Activated T-helper 1 cell treated with anti-CD3 and anti-CD28 coated beads, Interleukin-12 subunit alpha, Interleukin-12 subunit beta, Interleukin-2, Interleukin-4 antibody, amounts not matched to agents 30 ng/mL and 10 ng/mL and 1 ng/mL, durations not matched to agents 14 hours and 24 hours and 36 hours (primary cell): Measurements from ENCODE around the gene RNF126. TPM values are rescaled to one million over a fixed set of nuclear protein-coding genes. Genes with fewer than 3 reads are reported as not detected.
"Not testable (repeated sequence)": the region's sequence is repeated elsewhere in the genome, so short reads cannot be mapped to it uniquely, and the experiment has no call there.

Experiments
- DNase-seq: peaks from one replicate; pipeline ENCODE4 v3.0.0; 2021; ENCODE audit warnings: low spot score
- H3K27ac Mint-ChIP-seq: one replicate; pipeline ENCODE4 v1.8.0; 2021; ENCODE audit warnings: mild to moderate bottlenecking, mixed read lengths
- H3K27me3 Mint-ChIP-seq: one replicate; pipeline ENCODE4 v1.8.0; 2022; ENCODE audit warnings: mild to moderate bottlenecking, moderate library complexity, mixed read lengths; ENCODE audit not compliant: insufficient read depth
- H3K36me3 Mint-ChIP-seq: one replicate; pipeline ENCODE4 v1.8.0; 2021; ENCODE audit warnings: low read depth, mixed read lengths
- H3K4me1 Mint-ChIP-seq: one replicate; pipeline ENCODE4 v1.8.0; 2021; ENCODE audit warnings: low read depth, mixed read lengths
- H3K4me3 Mint-ChIP-seq: one replicate; pipeline ENCODE4 v1.8.0; 2021; ENCODE audit warnings: mild to moderate bottlenecking, moderate library complexity, mixed read lengths
- H3K9me3 Mint-ChIP-seq: one replicate; pipeline ENCODE4 v1.8.0; 2021; ENCODE audit warnings: mixed read lengths
- intact Hi-C: fragments of 100-400 bp; cut with micrococcal nuclease; formaldehyde crosslinking; loops from one replicate; pipeline ENCODE4 v1.15.1; 2024
- total RNA-seq: library from RNA; stranded (reverse); gene quantifications from 2 replicates; pipeline ENCODE4 v1.2.3, GENCODE V29; 2022

RNF126 gene
- total RNA-seq, 1 donor from 2014 or later: 110 TPM

GRCh38 chr19:611481-611868 lies 51.5 kb downstream of the RNF126 start:
- DNase-seq: no peak
- peaks cover 14% of the 10 kb centered on the region for H3K4me1 Mint-ChIP-seq
- peak overlapping the region; percentile 87 for H3K4me3 Mint-ChIP-seq
- no peaks in the 10 kb centered on the region for H3K27me3 Mint-ChIP-seq
- peaks cover 10% of the 10 kb centered on the region for H3K36me3 Mint-ChIP-seq
- no peaks in the 10 kb centered on the region for H3K9me3 Mint-ChIP-seq
- intact Hi-C loops: loop anchor here (1.0 to 2.0 kb wide), 4 partner anchors 22 to 69 kb away; partner anchors contain the start of genes BSG and POLRMT
- H3K27ac Mint-ChIP-seq: peak overlapping the region; percentile 98

DNA sequence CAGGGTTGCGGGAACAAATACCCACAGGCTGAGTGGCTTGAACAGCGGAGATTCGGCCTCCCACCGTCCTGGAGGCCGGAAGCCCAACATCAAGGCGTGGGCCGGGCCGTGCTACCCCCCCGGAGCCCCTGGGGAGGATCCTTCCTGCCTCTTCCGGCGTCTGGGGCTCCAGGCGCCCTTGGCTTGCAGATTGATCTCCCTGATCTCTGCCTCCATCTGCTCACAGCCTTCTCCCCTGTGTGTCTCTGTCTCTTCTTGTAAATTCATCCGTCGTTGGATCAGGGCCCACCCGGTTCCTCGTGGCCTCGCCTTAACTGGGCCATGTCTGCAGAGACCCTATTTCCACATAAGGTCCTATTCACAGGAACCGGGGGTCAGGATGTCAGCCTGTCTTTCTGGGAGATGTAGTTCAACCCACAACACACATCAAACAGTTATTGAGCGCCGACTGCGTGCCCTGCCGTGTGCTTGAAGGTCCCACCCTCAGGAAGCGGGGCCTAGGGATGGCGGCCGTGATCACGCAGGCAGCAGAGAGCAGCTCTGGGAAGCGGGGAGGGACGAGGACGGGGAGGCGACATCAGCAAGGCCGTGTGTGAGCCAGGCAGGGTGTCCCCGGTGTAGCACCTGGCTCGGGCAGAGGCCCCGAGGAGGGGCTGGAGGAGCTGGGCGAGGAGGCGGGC lies 52.1 kb downstream of the RNF126 start:
- H3K4me1 Mint-ChIP-seq: peaks cover 14% of the 10 kb centered on the region

DNA sequence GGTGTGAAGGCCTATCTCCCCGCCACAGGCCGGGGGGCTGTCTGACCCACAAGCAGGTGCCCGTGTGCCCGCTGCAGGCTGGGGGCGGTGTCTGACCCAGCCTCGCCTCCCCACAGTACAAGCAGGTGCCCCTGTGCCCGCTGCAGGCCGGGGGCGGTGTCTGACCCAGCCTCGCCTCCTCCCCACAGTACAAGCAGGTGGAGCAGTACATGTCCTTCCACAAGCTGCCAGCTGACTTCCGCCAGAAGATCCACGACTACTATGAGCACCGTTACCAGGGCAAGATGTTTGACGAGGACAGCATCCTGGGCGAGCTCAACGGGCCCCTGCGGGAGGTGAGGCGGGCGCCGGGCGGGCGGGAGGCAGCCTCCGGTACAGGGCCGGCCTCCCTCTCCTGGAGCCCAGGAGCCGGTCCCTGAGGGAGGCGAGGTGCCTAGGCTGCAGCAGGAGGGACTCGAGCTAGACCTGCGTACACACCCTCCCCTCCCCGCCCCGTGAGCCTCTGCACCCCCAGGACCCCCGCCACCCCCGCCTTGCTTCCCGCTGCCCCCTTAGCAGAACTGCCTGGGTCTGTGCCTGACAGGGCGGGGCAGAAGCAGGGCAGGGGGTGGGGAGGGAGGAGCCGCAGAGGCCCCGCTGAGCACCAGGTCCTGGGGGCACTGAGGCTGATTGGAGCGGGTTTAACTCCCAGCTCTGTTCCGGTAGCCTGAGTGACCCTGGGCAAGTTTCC lies 52.8 kb downstream of the RNF126 start:
- intact Hi-C loops: loop anchor here (2.0 kb wide), 2 partner anchors 51 to 71 kb away; no protein-coding TSS in a partner anchor
- Mint-ChIP-seq H3K27me3 (no peaks in the 10 kb centered on the region), H3K9me3 (no peaks in the 10 kb centered on the region), H3K4me1 (peaks cover 11% of the 10 kb centered on the region), H3K27ac (peak overlapping the region; percentile 98), H3K36me3 (peaks cover 6% of the 10 kb centered on the region), H3K4me3 (peak overlapping the region; percentile 87)
- no peak for DNase-seq

More for the DNA sequence above, 52.1 kb downstream of the RNF126 start:
- DNase-seq: peak; percentile 56
- Mint-ChIP-seq H3K36me3 (peaks cover 10% of the 10 kb centered on the region), H3K9me3 (no peaks in the 10 kb centered on the region), H3K27ac (peak overlapping the region; percentile 98), H3K27me3 (no peaks in the 10 kb centered on the region), H3K4me3 (peak overlapping the region; percentile 87)
- intact Hi-C loops: loop anchor here (1.0 to 2.0 kb wide), 4 partner anchors 22 to 70 kb away; partner anchors contain the start of genes BSG and POLRMT

- Mint-ChIP-seq H3K27ac (no peak overlapping the region), H3K27me3 (no peaks in the 10 kb centered on the region), H3K36me3 (peaks cover 2% of the 10 kb centered on the region), H3K9me3 (no peaks in the 10 kb centered on the region), H3K4me1 (peaks cover 11% of the 10 kb centered on the region), H3K4me3 (no peak overlapping the region)
- no peak for DNase-seq
- intact Hi-C loops: no loop called here
Measured at GRCh38 chr19:609004-609346, 54.0 kb downstream of the RNF126 start.

- H3K9me3 Mint-ChIP-seq: no peaks in the 10 kb centered on the region
- no peak for DNase-seq
- H3K27ac Mint-ChIP-seq: no peak overlapping the region
- H3K4me1 Mint-ChIP-seq: peaks cover 11% of the 10 kb centered on the region
- intact Hi-C loops: no loop called here
- H3K4me3 Mint-ChIP-seq: no peak overlapping the region
- no peaks in the 10 kb centered on the region for H3K27me3 Mint-ChIP-seq
- peaks cover 2% of the 10 kb centered on the region for H3K36me3 Mint-ChIP-seq
Measured at GRCh38 chr19:608155-609003, 54.6 kb downstream of the RNF126 start.

DNA sequence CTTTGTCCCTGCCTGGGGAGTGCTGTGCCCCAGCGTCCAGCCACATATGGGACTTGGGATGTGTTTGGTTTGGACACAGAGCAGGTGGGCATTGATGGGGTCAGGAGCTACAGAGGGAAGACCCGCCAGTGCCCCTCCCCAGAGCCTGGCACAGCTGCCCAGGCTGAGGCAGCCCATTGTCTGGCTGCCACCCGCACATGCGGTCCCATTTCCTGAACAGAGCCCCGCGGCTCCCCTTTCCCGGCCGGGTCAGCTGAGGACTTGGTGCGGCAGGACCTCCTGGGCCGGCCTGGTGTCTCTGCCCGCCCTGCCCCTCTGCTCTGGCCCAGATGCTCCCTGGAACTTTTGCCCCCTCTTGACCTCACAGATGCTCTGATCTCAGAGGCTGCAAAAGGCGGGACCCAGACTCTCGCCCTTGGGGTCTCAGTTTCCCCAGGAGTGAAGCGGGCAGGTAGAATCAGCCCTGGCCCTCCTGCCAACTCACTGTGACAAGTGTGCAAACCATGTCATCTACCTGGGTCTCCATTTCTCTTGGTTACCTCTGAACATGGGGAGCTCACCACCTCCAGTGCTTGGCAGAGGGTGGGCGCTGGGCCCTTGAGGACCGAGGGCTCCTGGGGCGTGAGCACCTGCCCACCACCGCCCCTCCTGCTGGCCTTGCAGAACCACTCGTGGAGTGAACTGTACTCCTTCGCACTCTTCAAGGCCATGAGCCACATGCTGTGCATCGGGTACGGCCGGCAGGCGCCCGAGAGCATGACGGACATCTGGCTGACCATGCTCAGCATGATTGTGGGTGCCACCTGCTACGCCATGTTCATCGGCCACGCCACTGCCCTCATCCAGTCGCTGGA lies 55.5 kb downstream of the RNF126 start:
- intact Hi-C loops: no loop called here
- Mint-ChIP-seq H3K4me1 (peaks cover 11% of the 10 kb centered on the region), H3K27me3 (no peaks in the 10 kb centered on the region), H3K4me3 (no peak overlapping the region), H3K36me3 (peaks cover 2% of the 10 kb centered on the region), H3K27ac (no peak overlapping the region), H3K9me3 (no peaks in the 10 kb centered on the region)
- DNase-seq: no peak

DNA sequence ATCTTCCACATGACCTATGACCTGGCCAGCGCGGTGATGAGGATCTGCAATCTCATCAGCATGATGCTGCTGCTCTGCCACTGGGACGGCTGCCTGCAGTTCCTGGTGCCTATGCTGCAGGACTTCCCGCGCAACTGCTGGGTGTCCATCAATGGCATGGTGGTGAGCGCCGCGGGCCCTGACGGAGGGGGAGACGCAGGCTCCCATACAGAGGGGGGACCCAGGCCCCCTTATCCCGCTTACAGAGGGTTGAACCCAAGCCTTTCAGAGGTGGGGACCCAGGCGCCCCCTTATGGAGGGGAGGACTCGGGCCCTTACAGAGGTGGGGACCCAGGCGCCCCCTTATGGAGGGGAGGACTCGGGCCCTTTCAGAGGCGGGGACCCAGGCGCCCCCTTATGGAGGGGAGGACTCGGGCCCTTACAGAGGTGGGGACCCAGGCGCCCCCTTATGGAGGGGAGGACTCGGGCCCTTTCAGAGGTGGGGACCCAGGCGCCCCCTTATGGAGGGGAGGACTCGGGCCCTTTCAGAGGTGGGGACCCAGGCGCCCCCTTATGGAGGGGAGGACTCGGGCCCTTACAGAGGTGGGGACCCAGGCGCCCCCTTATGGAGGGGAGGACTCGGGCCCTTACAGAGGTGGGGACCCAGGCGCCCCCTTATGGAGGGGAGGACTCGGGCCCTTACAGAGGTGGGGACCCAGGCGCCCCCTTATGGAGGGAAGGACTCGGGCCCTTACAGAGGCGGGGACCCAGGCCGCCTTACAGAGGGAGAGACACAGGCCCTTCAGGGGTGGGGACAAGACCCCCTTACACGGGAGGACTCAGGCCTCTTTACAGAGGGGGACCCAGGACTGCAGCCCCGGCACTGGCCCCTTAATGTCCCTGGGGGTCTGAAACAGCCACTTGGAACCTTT lies 57.7 kb downstream of the RNF126 start:
- intact Hi-C loops, H3K27ac Mint-ChIP-seq, DNase-seq, H3K36me3 Mint-ChIP-seq, H3K27me3 Mint-ChIP-seq, H3K4me1 Mint-ChIP-seq, H3K9me3 Mint-ChIP-seq, H3K4me3 Mint-ChIP-seq: not testable (repeated sequence)

DNA sequence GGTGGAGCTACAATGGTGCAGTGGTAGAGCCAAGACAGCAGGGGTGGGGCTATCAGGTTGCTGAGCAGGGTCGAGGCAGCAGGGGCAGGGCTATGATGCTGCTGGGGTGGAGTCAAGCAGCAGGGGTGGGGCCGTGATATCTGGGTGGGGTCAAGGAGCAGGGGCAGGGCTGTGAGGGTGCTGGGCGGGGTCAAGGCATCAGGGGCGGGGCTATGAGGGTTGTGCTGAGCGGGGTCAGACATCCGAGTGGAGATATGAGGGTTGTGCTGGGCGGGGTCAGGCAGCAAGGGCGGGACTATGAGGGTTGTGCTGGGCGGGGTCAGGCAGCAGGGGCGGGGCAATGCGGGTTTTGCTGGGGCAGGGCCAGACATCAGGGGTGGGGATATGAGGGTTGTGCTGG lies 58.7 kb downstream of the RNF126 start:
- no peaks in the 10 kb centered on the region for H3K4me1 Mint-ChIP-seq
- H3K27me3 Mint-ChIP-seq: peaks cover 3% of the 10 kb centered on the region
- intact Hi-C loops: no loop called here
- H3K36me3 Mint-ChIP-seq: no peaks in the 10 kb centered on the region
- DNase-seq: peak; percentile 32
- H3K4me3 Mint-ChIP-seq: no peak overlapping the region
- no peaks in the 10 kb centered on the region for H3K9me3 Mint-ChIP-seq
- no peak overlapping the region for H3K27ac Mint-ChIP-seq

- H3K27me3 Mint-ChIP-seq, intact Hi-C loops, H3K4me3 Mint-ChIP-seq, H3K4me1 Mint-ChIP-seq, DNase-seq, H3K27ac Mint-ChIP-seq, H3K36me3 Mint-ChIP-seq, H3K9me3 Mint-ChIP-seq: not testable (repeated sequence)
Measured at GRCh38 chr19:603779-604178, 59.2 kb downstream of the RNF126 start.

GRCh38 chr19:603302-603639 lies 59.7 kb downstream of the RNF126 start:
- H3K27me3 Mint-ChIP-seq, H3K4me1 Mint-ChIP-seq, intact Hi-C loops: not testable (repeated sequence)

DNA sequence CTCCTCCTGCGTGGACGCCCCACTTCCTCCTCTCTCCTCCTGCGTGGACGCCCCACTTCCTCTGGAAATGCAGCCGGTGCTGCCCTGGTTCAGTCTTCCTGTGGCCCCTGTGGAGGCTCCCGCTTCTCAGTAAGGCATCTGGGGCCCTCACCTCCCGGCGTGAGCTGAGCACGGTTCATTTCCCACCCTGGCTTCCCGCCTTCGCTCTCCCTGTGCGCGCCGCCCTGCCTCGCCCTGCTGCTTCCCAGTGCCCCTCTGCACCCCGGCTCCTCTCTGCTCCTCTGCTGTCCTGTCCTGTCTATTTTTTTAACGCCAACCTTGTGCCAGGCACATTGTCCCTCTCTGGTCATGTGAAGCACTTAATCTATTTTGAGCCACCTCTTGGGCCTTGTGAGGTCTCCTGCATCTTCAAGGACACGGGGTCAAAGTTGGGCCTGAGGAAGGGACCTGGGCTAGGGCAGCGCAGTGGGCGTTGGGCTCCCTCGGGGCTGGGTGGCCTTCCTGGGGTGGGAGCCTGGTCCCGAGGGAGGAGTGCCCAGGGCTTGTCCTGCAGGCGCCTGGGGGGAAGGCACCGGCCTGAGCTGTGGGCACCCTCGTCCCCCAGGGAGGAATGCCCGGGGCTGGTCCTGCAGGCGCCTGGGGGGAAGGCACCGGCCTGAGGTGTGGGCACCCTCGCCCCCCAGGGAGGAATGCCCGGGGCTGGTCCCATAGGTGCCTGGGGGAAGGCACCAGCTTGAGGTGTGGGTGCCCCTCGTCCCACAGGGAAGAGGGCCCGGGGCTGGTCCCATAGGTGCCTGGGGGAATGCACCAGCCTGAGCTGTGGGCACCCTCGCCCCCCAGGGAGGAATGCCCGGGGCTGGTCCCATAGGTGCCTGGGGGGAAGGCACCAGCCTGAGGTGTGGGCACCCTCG lies 60.4 kb downstream of the RNF126 start:
- Mint-ChIP-seq H3K4me1 (no peaks in the 10 kb centered on the region), H3K4me3 (no peak overlapping the region), H3K27ac (no peak overlapping the region), H3K9me3 (no peaks in the 10 kb centered on the region), H3K36me3 (no peaks in the 10 kb centered on the region), H3K27me3 (peaks cover 3% of the 10 kb centered on the region)
- intact Hi-C loops: no loop called here
- no peak for DNase-seq

More at GRCh38 chr19:603302-603639, 59.7 kb downstream of the RNF126 start:
- H3K4me3 Mint-ChIP-seq, H3K9me3 Mint-ChIP-seq, DNase-seq, H3K27ac Mint-ChIP-seq, H3K36me3 Mint-ChIP-seq: not testable (repeated sequence)
